Mesenchymal stem cell (in vitro differentiated cells and primary cell): ENCODE results near the gene TMUB1.

Experiments used
- DNase-seq: peaks from one replicate; pipeline ENCODE4 v3.0.0-alpha.2; 2013
- H2AFZ ChIP-seq: one replicate; pipeline ENCODE4 v1.6.1; 2013; ENCODE audit warnings: low read depth, mild to moderate bottlenecking, control low read depth, inconsistent platforms, low read length, moderate library complexity
- H2AK5ac ChIP-seq: 2 replicates; pipeline ENCODE4 v1.6.1; 2013; ENCODE audit warnings: low read length, moderate library complexity, mild to moderate bottlenecking, inconsistent platforms; ENCODE audit not compliant: severe bottlenecking
- H2BK120ac ChIP-seq: one replicate; pipeline ENCODE4 v1.6.1; 2013; ENCODE audit warnings: low read depth, mild to moderate bottlenecking, inconsistent platforms, low read length, moderate library complexity
- H2BK12ac ChIP-seq, 2 experiments: one replicate each; pipeline ENCODE4 v1.6.1; 2013; ENCODE audit warnings: inconsistent platforms in 2 of 2, low read length in 2 of 2, mild to moderate bottlenecking in 2 of 2, moderate library complexity in 2 of 2, control low read depth in 1 of 2
- H2BK15ac ChIP-seq: one replicate; pipeline ENCODE4 v1.6.1; 2013; ENCODE audit warnings: mild to moderate bottlenecking, low read depth, inconsistent platforms; ENCODE audit not compliant: poor library complexity, severe bottlenecking
- H2BK5ac ChIP-seq: 2 replicates; pipeline ENCODE4 v1.6.1; 2013; ENCODE audit warnings: low read depth, mild to moderate bottlenecking, low read length, control low read depth, inconsistent platforms; ENCODE audit not compliant: poor library complexity, severe bottlenecking
- H3K14ac ChIP-seq, 2 experiments: one replicate each; pipeline ENCODE4 v1.6.1; 2013; ENCODE audit warnings: inconsistent platforms in 2 of 2, low read length in 2 of 2, control low read depth in 1 of 2, mild to moderate bottlenecking in 1 of 2, moderate library complexity in 1 of 2
- H3K18ac ChIP-seq, 2 experiments: one replicate each; pipeline ENCODE4 v1.6.1; 2013; ENCODE audit warnings: inconsistent platforms in 2 of 2, low read length in 2 of 2, control low read depth in 1 of 2, low read depth in 1 of 2, mild to moderate bottlenecking in 1 of 2
- H3K23ac ChIP-seq, 2 experiments: one replicate each; pipeline ENCODE4 v1.6.1; 2013; ENCODE audit warnings: inconsistent platforms in 2 of 2, low read length in 2 of 2, mild to moderate bottlenecking in 2 of 2, moderate library complexity in 2 of 2, control low read depth in 1 of 2
- H3K27ac ChIP-seq: 2 replicates; pipeline ENCODE4 v1.5.1; 2013; ENCODE audit warnings: mild to moderate bottlenecking, moderate library complexity, low read length, control low read depth, inconsistent platforms; ENCODE audit not compliant: poor library complexity, severe bottlenecking
- H3K27me3 ChIP-seq, 2 experiments: 2 replicates each; pipeline versions ENCODE4 v1.6.1 to v1.7.0; 2013; ENCODE audit warnings: low read length in 2 of 2, mild to moderate bottlenecking in 2 of 2, moderate library complexity in 2 of 2, control low read depth in 1 of 2, inconsistent platforms in 1 of 2; ENCODE audit not compliant: control insufficient read depth in 1 of 2, insufficient read depth in 1 of 2
- H3K36me3 ChIP-seq, 2 experiments: 2 replicates each; pipeline versions ENCODE4 v1.6.1 to v1.7.0; 2013; ENCODE audit warnings: low read length in 2 of 2, control low read depth in 1 of 2, inconsistent platforms in 1 of 2, low read depth in 1 of 2, mild to moderate bottlenecking in 1 of 2; ENCODE audit not compliant: insufficient read depth in 2 of 2, control insufficient read depth in 1 of 2
- H3K4ac ChIP-seq, 2 experiments: one replicate each; pipeline ENCODE4 v1.6.1; 2013; ENCODE audit warnings: inconsistent platforms in 2 of 2, low read length in 2 of 2, mild to moderate bottlenecking in 2 of 2, moderate library complexity in 2 of 2, control low read depth in 1 of 2, low read depth in 1 of 2
- H3K4me1 ChIP-seq: 2 replicates; pipeline ENCODE4 v1.6.1; 2013; ENCODE audit warnings: low read depth, low read length, control low read depth; ENCODE audit not compliant: control insufficient read depth, insufficient read depth
- H3K4me2 ChIP-seq: 2 replicates; pipeline ENCODE4 v1.6.1; 2013; ENCODE audit warnings: low read length, mild to moderate bottlenecking, inconsistent platforms; ENCODE audit not compliant: poor library complexity, severe bottlenecking
- H3K4me3 ChIP-seq, 2 experiments: 2 replicates each; pipeline versions ENCODE4 v1.5.1 to v1.7.0; 2013; ENCODE audit warnings: low read length in 2 of 2, mild to moderate bottlenecking in 2 of 2, control low read depth in 1 of 2, low read depth in 1 of 2; ENCODE audit not compliant: insufficient read depth in 1 of 2
- H3K79me1 ChIP-seq: replicated peaks from 2 replicates; pipeline ENCODE4 v1.6.1; 2013; ENCODE audit warnings: mild to moderate bottlenecking, control low read depth, low read length, inconsistent platforms; ENCODE audit not compliant: poor library complexity, severe bottlenecking
- H3K9ac ChIP-seq: 2 replicates; pipeline ENCODE4 v1.7.0; 2013; ENCODE audit warnings: mild to moderate bottlenecking, low read length, moderate library complexity
- H3K9me3 ChIP-seq: 2 replicates; pipeline ENCODE4 v1.7.0; 2013; ENCODE audit warnings: mild to moderate bottlenecking, low read length; ENCODE audit not compliant: control insufficient read depth
- H4K8ac ChIP-seq: one replicate; pipeline ENCODE4 v1.6.1; 2013; ENCODE audit warnings: inconsistent platforms, mild to moderate bottlenecking, low read length, moderate library complexity
- H4K91ac ChIP-seq: one replicate; pipeline ENCODE4 v1.6.1; 2013; ENCODE audit warnings: mild to moderate bottlenecking, low read length, inconsistent platforms
- WGBS: methylation state at CpG from one replicate; pipeline ENCODE4 v1.1.7; 2013; ENCODE audit warnings: mixed read lengths; 5-methylcytosine and 5-hydroxymethylcytosine counted together

The TMUB1 gene

DNA sequence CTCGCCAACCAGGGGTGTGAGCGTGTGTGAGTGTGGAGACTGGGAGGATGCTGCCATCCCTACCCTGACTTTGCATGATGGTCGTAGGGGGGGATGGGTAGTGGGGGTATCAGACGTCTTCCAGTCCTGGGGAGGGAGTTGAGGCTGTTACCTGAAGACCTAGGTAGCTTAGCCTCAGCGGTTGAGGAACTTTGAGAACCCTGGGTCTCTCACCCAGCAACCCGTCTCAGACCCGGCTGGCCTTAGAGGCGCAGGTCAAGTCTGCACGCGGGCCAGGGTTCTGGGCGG, 21.2 kb downstream of the TMUB1 start:
- H4K91ac ChIP-seq = peak overlapping the region; percentile 56
- no peaks in the 10 kb centered on the region for H3K9me3 ChIP-seq
- H3K18ac ChIP-seq = peak overlapping the region; percentile 42 to 44
- H2AFZ ChIP-seq = no peak overlapping the region
- no peaks in the 10 kb centered on the region for H3K27me3 ChIP-seq
- H3K36me3 ChIP-seq = peaks cover 32 to 40% of the 10 kb centered on the region in 2 experiments
- H3K27ac ChIP-seq = peak overlapping the region; percentile 77
- H2BK15ac ChIP-seq = no peak overlapping the region
- peaks cover 24% of the 10 kb centered on the region for H3K79me1 ChIP-seq
- no peak for DNase-seq
- 22% methylated on average over 11 of the region's 11 CpGs for WGBS
- H2BK12ac ChIP-seq = peak overlapping the region; percentile 6 to 98
- H4K8ac ChIP-seq = peak overlapping the region; percentile 1
- H3K23ac ChIP-seq = peak overlapping the region in 1 of 2 experiments; percentile 29
- peak overlapping the region; percentile 12 for H2BK120ac ChIP-seq
- peak overlapping the region; percentile 93 for H3K4me2 ChIP-seq
- peak overlapping the region; percentile 90 for H3K9ac ChIP-seq
- H3K4me1 ChIP-seq = peaks cover 54% of the 10 kb centered on the region
- no peak overlapping the region for H2BK5ac ChIP-seq
- peak overlapping the region in 1 of 2 experiments; percentile 95 for H3K14ac ChIP-seq
- H3K4ac ChIP-seq = peak overlapping the region; percentile 10 to 89
- peak overlapping the region; percentile 81 for H2AK5ac ChIP-seq
- peak overlapping the region in 1 of 2 experiments; percentile 93 for H3K4me3 ChIP-seq

DNA sequence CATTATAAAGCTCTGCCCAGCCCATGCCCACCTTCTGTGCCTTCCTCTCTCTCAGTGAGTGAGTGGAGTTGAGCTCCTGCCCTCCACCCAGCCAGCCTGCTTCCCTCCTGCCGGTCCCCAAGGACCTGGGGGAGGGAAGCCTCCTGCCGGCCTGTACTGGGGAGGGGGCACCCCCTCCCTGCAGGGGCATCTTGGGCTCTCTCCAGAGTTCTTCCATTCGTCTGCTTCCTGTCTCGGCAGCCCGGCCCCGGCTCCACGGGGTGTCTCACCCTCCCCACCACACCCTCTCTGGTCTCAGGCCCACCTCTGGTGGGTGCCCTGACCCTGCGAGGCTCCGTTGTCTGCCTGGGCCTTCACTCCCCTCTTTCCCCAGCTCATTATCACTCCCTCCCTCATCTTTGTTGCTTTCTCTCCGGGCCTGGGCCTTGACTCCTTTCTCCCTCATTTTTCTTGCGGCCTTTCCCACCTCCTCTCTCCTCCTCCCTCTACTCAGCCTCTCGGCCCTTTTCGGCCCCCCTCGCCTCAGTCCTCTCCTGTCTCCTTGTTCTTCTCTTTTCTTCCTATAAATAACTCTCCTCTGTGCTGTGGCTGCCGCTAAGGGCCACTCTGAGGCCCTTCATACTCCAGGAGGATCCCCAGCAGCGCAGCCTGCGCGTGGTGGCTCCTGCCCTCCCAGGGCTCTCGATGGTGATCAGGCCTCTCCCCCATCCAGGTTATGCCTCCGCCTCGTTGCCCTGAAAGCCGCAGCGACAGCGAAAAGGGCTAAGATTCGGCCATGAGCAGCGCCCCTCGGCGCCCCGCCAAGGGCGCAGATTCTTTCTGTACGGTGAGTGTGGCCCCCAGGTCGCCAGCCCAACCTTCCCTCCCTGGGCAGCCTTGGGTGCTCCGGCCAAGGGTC, 21.8 kb downstream of the TMUB1 start:
- Histone ChIP-seq H2BK12ac (peak overlapping the region; percentile 12 to 98), H3K9ac (peak overlapping the region; percentile 90), H4K91ac (peak overlapping the region; percentile 56), H3K23ac (peak overlapping the region in 1 of 2 experiments; percentile 29), H3K27me3 (no peaks in the 10 kb centered on the region), H3K4me3 (peak overlapping the region; percentile 24 to 93), H2BK120ac (peak overlapping the region; percentile 51), H3K18ac (peak overlapping the region; percentile 42 to 44), H3K4me2 (peak overlapping the region; percentile 93), H4K8ac (peak overlapping the region; percentile 1), H2AK5ac (peak overlapping the region; percentile 81), H3K79me1 (peaks cover 27% of the 10 kb centered on the region), H3K36me3 (peaks cover 26 to 34% of the 10 kb centered on the region in 2 experiments), H3K4ac (peak overlapping the region; percentile 10 to 89), H2AFZ (no peak overlapping the region), H3K4me1 (peaks cover 55% of the 10 kb centered on the region), H3K27ac (peak overlapping the region; percentile 77), H3K14ac (peak overlapping the region in 1 of 2 experiments; percentile 95), H2BK5ac (peak overlapping the region; percentile 24), H3K9me3 (no peaks in the 10 kb centered on the region), H2BK15ac (no peak overlapping the region)
- 42% methylated on average over 33 of the region's 33 CpGs for WGBS
- DNase-seq = peak; percentile 34

DNA sequence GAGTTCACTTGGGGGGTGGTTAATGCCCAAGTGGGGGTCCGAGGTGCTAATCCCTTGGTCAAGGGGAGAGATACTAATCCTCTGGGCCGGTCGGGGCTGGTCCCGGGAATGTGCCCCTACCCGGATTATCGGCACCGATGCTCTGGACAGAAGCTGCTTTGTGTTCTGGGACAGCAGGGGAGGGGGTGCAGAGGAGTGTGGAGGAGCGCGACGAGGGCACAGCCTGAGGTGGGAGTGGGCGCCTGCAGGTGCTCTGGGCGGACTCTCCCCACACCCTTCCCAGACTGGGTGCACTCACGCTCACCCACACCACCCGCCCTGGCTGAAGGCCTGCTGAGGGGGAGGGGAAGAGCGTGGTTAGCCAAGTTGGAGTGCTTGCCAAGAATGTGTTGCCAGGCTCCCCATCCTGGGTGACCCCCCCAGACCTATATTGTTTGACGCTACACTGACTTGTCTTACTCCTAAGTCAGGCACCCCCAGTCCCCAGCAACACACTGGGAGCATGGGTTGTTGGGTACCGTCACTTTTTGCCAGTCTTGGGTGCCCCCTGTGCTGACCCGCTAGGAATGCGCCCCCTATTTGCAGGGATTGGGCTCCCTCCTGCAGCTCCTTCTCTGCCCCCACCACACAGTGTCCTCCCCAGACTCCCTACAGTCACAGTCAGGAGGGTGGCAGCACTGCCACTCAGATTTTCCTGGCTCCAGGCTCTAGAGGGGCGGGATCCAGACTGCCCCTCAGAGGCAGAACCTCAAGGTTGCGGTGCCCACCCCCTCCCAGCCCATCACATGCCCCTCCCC, 22.7 kb downstream of the TMUB1 start:
- peak overlapping the region; percentile 93 for H3K4me2 ChIP-seq
- H3K4me3 ChIP-seq = peak overlapping the region; percentile 77 to 93
- peak overlapping the region in 1 of 2 experiments; percentile 85 for H2BK12ac ChIP-seq
- no peak overlapping the region for H2AFZ ChIP-seq
- H3K4ac ChIP-seq = peak overlapping the region; percentile 73 to 90
- H3K27me3 ChIP-seq = no peaks in the 10 kb centered on the region
- no peaks in the 10 kb centered on the region for H3K9me3 ChIP-seq
- H3K14ac ChIP-seq = peak overlapping the region; percentile 68 to 90
- H3K4me1 ChIP-seq = peaks cover 51% of the 10 kb centered on the region
- peak overlapping the region; percentile 44 to 77 for H3K18ac ChIP-seq
- H4K91ac ChIP-seq = peak overlapping the region; percentile 64
- H3K9ac ChIP-seq = peak overlapping the region; percentile 90
- peak overlapping the region; percentile 80 for H2BK5ac ChIP-seq
- H3K23ac ChIP-seq = peak overlapping the region; percentile 15 to 68
- peak overlapping the region; percentile 64 for H2BK120ac ChIP-seq
- H2AK5ac ChIP-seq = no peak overlapping the region
- peak overlapping the region; percentile 77 for H3K27ac ChIP-seq
- peak; percentile 49 for DNase-seq
- 27% methylated on average over 8 of the region's 21 CpGs for WGBS
- H3K79me1 ChIP-seq = peaks cover 27% of the 10 kb centered on the region
- peak overlapping the region; percentile 85 for H2BK15ac ChIP-seq
- H3K36me3 ChIP-seq = peaks cover 19 to 30% of the 10 kb centered on the region in 2 experiments
- H4K8ac ChIP-seq = no peak overlapping the region

DNA sequence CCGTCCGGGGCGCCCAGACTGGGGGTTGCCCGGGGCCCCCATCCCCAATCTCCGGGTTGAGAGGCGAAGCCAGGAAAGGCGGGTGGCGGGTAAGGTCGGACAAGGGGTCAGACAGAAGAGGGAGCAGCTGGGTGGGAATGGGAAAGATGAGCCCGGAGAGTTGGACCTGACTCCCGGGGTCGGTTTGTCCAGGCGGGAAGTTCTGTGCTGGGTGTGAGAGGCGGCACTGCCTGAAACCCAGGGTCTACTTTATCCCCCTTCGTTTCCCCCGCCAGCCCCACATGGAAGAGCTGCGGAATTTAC, 23.2 kb downstream of the TMUB1 start:
- no peak for DNase-seq
- Histone ChIP-seq H2BK120ac (peak overlapping the region; percentile 84), H3K18ac (peak overlapping the region; percentile 44 to 77), H3K36me3 (peaks cover 14 to 28% of the 10 kb centered on the region in 2 experiments), H3K27ac (peak overlapping the region; percentile 77), H3K4me1 (peaks cover 51% of the 10 kb centered on the region), H2BK12ac (peak overlapping the region in 1 of 2 experiments; percentile 51), H3K23ac (peak overlapping the region in 1 of 2 experiments; percentile 14), H4K91ac (peak overlapping the region; percentile 40), H2AK5ac (no peak overlapping the region), H3K79me1 (peaks cover 24% of the 10 kb centered on the region), H3K4ac (peak overlapping the region; percentile 73 to 90), H3K4me3 (peak overlapping the region; percentile 77 to 93), H2AFZ (no peak overlapping the region), H4K8ac (no peak overlapping the region), H2BK15ac (peak overlapping the region; percentile 85), H2BK5ac (peak overlapping the region; percentile 80), H3K9ac (peak overlapping the region; percentile 90), H3K9me3 (no peaks in the 10 kb centered on the region), H3K27me3 (no peaks in the 10 kb centered on the region), H3K4me2 (peak overlapping the region; percentile 93), H3K14ac (peak overlapping the region; percentile 68 to 90)
- under 1% methylated on average over 13 of the region's 17 CpGs for WGBS
